ENCODE data around the gene TBC1D21.

DNA sequence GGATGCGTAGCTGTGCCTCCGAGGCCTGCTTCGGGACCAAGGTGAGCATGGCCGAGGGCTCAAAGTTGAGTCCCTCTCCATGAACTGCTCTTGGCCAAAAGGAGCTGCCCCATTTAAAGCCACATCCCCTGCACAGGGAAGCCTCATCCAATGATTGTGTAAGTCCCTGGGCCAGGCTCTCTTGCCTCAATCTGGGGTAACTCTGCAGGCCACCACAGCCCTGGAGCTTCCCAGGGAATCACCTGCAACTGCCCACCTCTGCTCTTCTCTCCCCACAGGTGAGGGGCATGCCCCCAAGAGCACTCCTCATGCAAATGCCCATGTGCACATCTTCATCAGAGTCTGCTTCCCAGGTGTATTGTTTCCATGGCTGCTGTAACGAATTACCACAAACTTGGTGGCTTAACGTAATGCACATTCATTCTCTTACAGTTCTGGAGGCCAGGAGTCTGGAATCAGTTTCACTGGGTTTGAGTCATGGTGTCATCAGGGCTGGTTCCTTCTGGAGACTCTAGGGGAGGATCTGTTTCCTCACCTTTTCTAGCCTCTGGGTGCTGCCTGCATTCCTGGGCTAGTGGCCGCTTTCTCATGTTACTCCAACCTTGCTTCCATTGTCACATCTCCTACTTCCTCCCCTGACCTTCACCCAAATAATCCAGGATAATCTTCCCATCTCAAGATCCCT is 27.9 kb downstream of the TBC1D21 start:
- TF ChIP-seq, protein P1, sequence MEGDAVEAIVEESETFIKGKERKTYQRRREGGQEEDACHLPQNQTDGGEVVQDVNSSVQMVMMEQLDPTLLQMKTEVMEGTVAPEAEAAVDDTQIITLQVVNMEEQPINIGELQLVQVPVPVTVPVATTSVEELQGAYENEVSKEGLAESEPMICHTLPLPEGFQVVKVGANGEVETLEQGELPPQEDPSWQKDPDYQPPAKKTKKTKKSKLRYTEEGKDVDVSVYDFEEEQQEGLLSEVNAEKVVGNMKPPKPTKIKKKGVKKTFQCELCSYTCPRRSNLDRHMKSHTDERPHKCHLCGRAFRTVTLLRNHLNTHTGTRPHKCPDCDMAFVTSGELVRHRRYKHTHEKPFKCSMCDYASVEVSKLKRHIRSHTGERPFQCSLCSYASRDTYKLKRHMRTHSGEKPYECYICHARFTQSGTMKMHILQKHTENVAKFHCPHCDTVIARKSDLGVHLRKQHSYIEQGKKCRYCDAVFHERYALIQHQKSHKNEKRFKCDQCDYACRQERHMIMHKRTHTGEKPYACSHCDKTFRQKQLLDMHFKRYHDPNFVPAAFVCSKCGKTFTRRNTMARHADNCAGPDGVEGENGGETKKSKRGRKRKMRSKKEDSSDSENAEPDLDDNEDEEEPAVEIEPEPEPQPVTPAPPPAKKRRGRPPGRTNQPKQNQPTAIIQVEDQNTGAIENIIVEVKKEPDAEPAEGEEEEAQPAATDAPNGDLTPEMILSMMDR (conservative IDR thresholded peaks at IDR 0.05) = no peak
- no peak for TF ChIP-seq EZH2 (IDR thresholded peaks at IDR 0.05; ENCODE audit: low read depth)

Data from PC-9 (cell line).